Stimulated activated CD8-positive, alpha-beta memory T cell treated with anti-CD3 and anti-CD28 coated beads, Interleukin-4, amount 100 ng/mL, for 1 hour (primary cell): Measurements from ENCODE around the gene GLB1L.

Experiments
- DNase-seq, 2 donors: peaks; one replicate each; pipeline ENCODE4 v3.0.0-alpha.2; 2020; ENCODE audit warnings: low read depth in 2 of 2, low spot score in 1 of 2

GLB1L gene

GRCh38 chr2:219253753-219254589, 8.7 kb upstream of the GLB1L start, which contains the start of gene TUBA4A:
TUBA4A (minus strand) TSS chr2:219253918; CDS start chr2:219253858, 60 bp downstream.
- peak; percentile 76 to 87 for DNase-seq

DNA sequence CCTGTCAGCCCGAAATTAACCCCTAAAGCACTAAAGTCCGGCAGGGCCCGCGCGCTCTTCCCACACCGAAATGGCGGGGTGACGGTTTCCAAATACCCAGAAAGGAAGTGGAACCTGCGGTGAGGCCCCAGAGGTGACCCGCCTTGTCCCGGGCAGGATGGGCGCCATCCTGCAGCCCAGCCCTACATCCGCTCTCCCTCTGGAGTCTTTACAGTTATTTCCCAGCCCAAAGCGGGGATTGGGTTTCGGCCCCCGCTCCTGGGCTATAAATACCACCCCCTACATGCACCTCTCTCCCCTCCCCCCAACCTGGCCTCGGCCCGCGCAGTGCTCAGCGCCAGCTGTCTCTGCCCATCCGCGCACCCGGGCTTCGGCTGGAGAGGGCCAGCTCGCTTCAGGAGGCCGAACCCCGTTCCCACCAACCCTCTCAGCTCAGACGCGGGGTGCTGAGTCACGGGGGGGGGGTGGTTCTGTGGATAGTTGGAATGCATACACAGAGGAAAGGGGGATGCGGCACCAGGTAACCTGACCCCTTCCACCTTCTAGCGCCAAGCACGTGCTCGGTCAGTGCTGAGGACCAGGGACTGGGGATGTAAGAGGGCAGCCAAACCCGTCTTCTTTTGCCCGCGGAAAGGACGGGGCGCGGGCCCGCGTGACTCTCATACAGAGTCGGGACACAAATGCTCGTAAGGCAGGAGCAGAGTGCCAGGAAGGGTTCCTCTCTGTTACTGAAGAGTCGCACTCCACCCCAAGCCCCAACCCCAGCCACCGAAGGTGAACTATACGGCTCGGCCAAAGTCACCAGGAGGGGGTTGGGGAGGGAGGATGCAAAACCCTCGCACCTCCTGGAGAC, 7.9 kb upstream of the GLB1L start, which contains the start of gene TUBA4B:
TUBA4B (plus strand) TSS at position 344 of the 853 bp plus-strand sequence; CDS start at position 509, 165 bp downstream.
- DNase-seq = peak in 1 of 2 donors; percentile 12

DNA sequence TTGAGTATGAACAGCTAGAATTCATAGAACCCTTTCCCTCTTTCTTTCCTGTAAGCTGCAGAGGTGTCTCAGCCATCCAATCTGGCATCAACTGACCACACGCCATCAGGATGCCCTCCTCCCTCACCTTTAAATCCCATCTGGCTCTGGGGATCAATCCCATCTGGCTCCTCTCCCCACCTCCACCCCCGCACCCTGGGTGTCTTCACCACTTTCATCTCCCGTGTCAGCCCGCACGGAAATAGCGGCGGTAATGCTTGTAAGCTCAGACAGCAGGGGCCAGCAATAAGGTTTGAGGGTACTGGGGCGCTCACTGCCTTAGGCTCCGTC, 7.3 kb upstream of the GLB1L start:
- no peak for DNase-seq

- no peak for DNase-seq
These were observed 6.8 kb upstream of the GLB1L start for GRCh38 chr2:219252084-219252483.

DNA sequence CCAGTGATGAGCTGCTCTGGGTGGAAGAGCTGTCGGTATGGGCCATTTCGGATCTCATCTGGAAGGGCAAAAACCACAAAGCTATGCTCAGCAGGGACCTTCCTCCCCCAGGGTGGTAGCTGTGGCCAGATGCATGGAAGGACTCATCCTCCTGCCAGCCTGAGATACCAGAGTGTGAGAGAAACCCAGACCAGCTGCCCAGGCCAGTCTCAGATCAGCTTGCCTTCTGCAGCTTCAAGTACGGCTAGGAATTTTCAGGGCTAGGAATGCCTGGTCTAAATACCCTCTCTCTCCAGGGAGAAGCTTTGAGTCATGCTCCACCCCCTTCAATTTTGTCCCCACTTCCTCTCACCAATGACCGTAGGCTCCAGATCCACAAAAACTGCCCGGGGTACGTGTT, 6.4 kb upstream of the GLB1L start:
- no peak for DNase-seq

GRCh38 chr2:219250049-219250781, 5.0 kb upstream of the GLB1L start:
- no peak for DNase-seq

GRCh38 chr2:219249203-219249980, 4.1 kb upstream of the GLB1L start:
- DNase-seq = peak in 1 of 2 donors; percentile 31

- DNase-seq = no peak
These were observed 3.6 kb upstream of the GLB1L start for GRCh38 chr2:219248845-219249202.

- DNase-seq = peak in 1 of 2 donors; percentile 35
These were observed 2.7 kb upstream of the GLB1L start for GRCh38 chr2:219247678-219248642.

DNA sequence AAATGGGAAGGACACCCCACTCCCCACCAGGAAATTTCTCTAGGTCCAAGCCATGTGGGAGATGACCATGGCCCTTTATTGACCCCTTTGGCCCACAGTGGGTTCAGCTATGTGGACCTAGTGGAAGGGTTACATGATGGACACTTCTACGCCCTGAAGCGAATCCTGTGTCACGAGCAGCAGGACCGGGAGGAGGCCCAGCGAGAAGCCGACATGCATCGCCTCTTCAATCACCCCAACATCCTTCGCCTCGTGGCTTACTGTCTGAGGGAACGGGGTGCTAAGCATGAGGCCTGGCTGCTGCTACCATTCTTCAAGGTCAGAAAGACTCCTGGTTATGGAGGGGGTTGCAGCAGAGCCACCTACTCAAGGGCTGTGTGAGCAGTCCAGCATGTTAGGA, 1.3 kb upstream of the GLB1L start:
- no peak for DNase-seq

DNA sequence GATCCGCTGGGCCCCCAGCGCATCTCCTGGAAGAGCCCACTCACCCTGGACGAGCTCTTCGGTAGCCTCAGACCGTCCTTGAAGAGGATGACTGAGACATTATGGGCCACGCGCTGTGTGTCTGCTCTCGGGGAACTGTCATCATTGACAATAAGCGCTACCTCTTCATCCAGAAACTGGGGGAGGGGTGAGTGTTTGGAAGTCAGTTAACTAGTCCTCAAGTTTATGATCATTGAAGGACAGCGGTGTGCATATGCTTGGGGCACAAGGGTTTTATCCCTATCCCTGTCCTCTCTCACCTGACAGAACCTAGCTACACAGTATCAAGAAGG, 621 bp upstream of the GLB1L start:
- DNase-seq = no peak

GRCh38 chr2:219244789-219245147, 476 bp downstream of the GLB1L start:
- no peak for DNase-seq

GRCh38 chr2:219243291-219243761, 1.9 kb downstream of the GLB1L start:
- no peak for DNase-seq

- no peak for DNase-seq
These were observed 10.9 kb downstream of the GLB1L start for GRCh38 chr2:219234331-219234730.

- no peak for DNase-seq
These were observed 15.1 kb downstream of the GLB1L start for GRCh38 chr2:219230059-219230540.

DNA sequence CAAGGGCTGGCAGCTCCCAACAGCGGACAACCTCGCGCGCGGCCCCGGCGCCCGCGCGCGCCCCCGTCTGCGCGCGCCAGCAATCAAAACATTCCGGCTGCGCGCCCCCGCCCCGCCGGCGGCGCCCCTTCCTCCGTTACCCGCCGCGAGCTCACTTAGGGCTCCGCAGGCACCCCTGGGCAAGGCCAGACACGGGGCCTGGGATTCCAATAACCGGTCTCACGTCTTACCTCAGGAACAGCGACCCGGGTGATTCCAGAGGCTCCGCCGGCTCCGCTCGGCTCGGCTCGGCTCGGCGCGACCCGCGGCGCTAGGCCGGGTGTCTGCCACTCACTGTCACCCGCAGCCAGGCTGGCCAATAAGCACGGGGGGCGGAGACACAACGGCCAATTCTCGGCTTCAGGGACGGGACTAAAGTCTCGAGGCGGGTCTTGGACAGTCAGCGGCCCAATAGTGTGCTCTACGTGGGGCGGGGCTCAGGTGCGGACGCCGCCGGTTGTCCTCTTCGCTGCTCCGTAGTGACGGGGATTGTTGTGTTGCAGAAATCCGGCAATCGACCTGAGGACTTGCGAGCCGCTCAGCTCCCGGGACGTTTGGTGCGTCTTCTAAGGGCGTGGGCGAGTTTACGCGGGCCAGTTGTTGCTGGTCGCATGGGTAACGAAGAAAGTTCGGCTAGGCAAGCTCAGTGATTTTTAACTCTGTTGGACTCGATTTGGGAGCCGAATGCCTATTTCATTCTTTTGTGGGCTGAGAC, 15.8 kb downstream of the GLB1L start, which contains the start of the genes ANKZF1 and ATG9A:
ANKZF1 (plus strand) TSS at position 502 of the 754 bp plus-strand sequence. CDS start 452 bp downstream, outside the sequence.
ATG9A (minus strand) TSS at position 332 of the 754 bp plus-strand sequence. CDS start 1,612 bp downstream, outside the sequence.
- peak; percentile 91 to 95 for DNase-seq

DNA sequence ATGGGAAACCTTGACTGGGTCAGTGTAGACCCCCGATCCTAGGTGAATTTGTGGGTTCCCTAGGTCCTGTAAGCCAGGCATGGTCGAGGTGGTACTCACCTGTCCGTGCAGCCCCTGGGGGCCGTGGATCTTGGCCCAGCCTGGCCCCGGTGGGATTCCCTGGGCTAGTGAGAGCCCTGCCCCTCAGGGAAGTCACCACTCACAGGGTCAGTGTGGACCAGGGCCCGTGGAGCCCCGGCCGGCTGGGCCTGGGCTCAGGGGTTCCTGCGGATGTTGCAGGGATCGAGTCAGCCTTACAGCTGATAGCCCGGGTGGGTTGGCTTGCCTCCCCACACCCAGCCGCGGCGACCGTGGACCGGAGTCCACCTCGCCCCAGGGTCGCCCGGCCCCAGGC, 16.3 kb downstream of the GLB1L start:
- DNase-seq = no peak
